Heart left ventricle (tissue), 13 donors: ENCODE results near the gene SDR42E2.
"Not testable (repeated sequence)": the region's sequence is repeated elsewhere in the genome, so short reads cannot be mapped to it uniquely, and the experiment has no call there.

Experiments used
- POLR2A ChIP-seq, 2 donors: fragments of 450-650 bp; IDR thresholded peaks; one replicate each; pipeline ENCODE4 v1.6.1; 2017; ENCODE audit warnings: antibody characterized with exemption in 2 of 2, mild to moderate bottlenecking in 2 of 2, moderate library complexity in 2 of 2
- TF ChIP-seq, protein P1 (sequence below), 12 donors: fragments of 200-600 bp; sonication (generic) in 4 of 12; IDR thresholded peaks; one replicate each; pipeline versions ENCODE4 v1.5.0 to v1.8.0; 2018 to 2022; ENCODE audit warnings: antibody characterized with exemption in 12 of 12, mild to moderate bottlenecking in 5 of 12
- donor health status: ischemic (EF 13 %, LVEDD 7.1; RV severe dilation, severe dysfunction).
- donor health status: DM: no; HTN: yes; CAD: no.
- donor health status: DM: no; HTN: no; CAD: no.
- donor health status: ischemic (EF 25% LVEDD 6.9; RV normal size, moderate dysfunction).
- donor health status: ischemic (EF 25% LVEDD 5.7; RV mildly dilated, moderate dysfunction).
- donor health status: ischemic (EF 35%, LVEDD 5.7; RV mildly dilated, moderate dysfunction).
- donor health status: nonischemic (EF 11% LVEDD 7.7; RV severe dilation, severe dysfunction).
- donor health status: DM: yes; HTN: yes; CAD: no.
- donor health status: PGD.
- donor health status: ischemic (EF 29% LVEDD 5.4; RV normal size, mild dysfunction).
- donor health status: nonischemic (EF 23%, LVEDD 6.1; RV moderate dilation, normal function).

DNA sequence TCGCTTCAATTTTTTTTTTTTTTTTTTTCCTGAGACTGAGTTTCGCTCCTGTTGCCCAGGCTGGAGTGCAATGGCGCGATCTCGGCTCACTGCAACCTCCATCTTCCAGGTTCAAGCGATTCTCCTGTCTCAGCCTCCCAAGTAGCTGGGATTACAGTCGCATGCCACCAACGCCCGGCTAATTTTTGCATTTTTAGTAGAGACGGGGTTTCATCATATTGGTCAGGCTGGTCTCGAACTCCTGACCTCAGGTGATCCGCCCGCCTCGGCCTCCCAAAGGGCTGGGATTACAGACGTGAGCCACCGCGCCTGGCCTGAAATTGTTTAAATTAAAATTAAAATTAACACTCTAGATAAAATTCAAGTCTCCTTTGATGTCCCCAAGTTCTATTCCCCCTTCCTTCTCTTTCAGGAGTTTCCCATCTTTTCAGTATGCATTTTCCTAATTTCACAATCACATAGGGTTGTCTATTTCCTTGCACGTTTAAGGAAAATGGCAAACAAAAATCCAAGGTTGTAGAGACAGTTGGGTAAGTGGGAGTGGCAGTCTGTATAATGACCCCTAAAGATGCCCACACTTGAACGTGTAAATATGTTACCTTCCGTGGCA, 34.4 kb downstream of the SDR42E2 start:
- TF ChIP-seq, protein P1, sequence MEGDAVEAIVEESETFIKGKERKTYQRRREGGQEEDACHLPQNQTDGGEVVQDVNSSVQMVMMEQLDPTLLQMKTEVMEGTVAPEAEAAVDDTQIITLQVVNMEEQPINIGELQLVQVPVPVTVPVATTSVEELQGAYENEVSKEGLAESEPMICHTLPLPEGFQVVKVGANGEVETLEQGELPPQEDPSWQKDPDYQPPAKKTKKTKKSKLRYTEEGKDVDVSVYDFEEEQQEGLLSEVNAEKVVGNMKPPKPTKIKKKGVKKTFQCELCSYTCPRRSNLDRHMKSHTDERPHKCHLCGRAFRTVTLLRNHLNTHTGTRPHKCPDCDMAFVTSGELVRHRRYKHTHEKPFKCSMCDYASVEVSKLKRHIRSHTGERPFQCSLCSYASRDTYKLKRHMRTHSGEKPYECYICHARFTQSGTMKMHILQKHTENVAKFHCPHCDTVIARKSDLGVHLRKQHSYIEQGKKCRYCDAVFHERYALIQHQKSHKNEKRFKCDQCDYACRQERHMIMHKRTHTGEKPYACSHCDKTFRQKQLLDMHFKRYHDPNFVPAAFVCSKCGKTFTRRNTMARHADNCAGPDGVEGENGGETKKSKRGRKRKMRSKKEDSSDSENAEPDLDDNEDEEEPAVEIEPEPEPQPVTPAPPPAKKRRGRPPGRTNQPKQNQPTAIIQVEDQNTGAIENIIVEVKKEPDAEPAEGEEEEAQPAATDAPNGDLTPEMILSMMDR (IDR thresholded peaks at IDR 0.05), result not testable (repeated sequence)
- TF ChIP-seq POLR2A (IDR thresholded peaks at IDR 0.05), result not testable (repeated sequence)
